Activated T-cell treated with anti-CD3 and anti-CD28 coated beads for 4 hours (primary cell): ENCODE data around the gene TOPAZ1.
A peak's percentile ranks its signal among the peaks of the same experiment; 100 is the strongest.
"Not testable (repeated sequence)": the region's sequence is repeated elsewhere in the genome, so short reads cannot be mapped to it uniquely, and the experiment has no call there.

Experiments
- DNase-seq: peaks from one replicate; pipeline ENCODE4 v3.0.0-alpha.2; 2020

Gene TOPAZ1

GRCh38 chr3:44337248-44337785 is 95.6 kb downstream of the TOPAZ1 start:
- no peak for DNase-seq

GRCh38 chr3:44338010-44338827 is 96.5 kb downstream of the TOPAZ1 start, which contains the start of gene TCAIM:
TCAIM (plus strand) TSS chr3:44338766; CDS start chr3:44354783, 16,017 bp downstream.
- DNase-seq, result peak; percentile 98

DNA sequence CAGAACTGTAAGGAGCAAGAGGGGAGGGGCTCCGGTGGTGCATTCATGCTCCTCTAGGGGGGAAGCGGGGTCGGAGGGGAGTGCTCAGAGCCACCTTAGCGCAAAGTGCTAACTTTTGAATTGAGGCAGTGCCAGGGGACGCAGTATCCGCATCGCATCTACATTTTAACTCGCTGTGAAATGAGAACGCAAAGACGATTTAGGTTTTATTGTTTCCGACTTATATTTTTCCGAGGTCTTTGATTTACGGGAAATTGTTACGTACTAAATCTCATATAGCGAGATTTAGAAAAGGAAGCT is 97.1 kb downstream of the TOPAZ1 start:
- DNase-seq, result no peak

DNA sequence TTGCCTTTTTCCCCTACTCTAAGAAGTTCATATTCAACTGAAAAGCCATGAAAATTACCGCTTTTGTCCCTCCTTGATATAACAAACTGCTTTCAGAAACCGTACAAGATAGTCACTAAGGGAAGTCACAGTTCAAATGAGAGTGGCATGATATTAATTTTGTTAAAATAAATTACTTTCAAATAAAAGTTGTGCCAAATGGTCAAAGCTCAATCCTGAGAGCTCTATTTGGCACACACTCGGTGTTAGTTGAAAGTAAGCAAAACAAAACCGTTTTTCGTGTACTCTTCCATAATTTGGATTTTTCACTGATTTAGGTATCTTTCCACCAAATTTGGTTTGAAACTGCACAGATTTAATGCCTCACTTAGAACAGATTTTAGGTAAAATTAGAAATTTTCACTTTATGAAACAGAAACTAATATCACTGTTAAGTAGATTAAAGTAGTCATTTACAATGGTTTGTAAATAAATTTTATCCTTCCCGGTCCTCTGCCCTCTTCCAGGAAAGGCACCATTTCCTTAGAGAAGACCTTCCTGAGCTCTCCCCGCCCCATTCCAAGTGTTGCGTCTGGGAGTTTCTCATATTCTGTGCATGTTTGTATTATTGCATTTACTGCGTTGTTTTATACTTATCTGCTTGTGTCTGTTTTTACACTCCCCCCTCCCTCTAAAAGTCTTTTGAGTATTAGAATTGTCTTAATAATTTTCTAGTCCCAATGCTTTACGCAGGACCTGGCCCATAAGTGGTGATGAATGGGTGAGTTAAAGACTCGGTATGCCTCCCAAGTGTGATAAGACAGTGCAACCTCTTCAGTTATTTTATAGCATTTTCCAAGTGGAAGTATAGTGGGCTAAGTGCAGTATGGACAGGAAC is 97.7 kb downstream of the TOPAZ1 start:
- no peak for DNase-seq

DNA sequence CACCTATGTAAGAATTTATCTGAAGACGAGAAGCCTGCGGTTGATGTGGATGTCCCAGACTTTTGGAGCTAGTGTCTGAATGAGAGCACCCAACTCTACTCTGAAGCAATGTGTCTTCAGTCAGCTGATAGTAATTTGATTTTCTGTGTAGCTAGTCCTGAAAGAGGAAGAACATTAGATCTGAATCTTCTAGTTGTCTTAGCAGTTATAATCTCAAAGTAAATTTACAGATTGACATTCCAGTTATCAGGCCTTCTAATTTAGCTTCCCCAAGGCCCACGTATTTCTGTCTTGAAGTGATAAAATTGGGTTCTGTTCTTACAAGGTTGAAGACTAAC is 98.3 kb downstream of the TOPAZ1 start:
- no peak for DNase-seq

GRCh38 chr3:44342176-44342790 is 100.6 kb downstream of the TOPAZ1 start:
- DNase-seq, result no peak

- DNase-seq, result no peak
Measured at GRCh38 chr3:44343421-44343820, 101.7 kb downstream of the TOPAZ1 start.

- not testable (repeated sequence) for DNase-seq
Measured at GRCh38 chr3:44346590-44346989, 104.9 kb downstream of the TOPAZ1 start.

DNA sequence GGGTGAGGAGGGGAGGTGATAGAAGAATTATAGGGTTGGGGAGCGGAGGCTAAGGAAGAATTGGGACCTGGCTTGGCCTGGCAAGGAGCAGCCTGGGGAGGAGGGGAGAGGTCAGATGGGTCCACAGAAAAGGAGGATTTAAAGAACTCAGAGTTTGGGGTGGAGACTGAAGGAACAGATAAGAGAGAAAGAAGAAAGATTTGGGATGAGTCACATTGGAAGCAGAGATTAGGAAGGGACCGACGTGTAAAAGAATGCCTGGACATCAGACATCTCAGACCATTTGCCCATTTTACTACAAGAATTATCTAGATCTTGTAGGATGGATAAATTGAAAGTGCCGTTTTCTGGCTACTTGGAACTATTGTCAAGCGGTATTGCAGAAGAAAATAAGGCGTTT is 107.3 kb downstream of the TOPAZ1 start:
- DNase-seq, result no peak

GRCh38 chr3:44353355-44353924 is 111.8 kb downstream of the TOPAZ1 start:
- DNase-seq, result no peak

DNA sequence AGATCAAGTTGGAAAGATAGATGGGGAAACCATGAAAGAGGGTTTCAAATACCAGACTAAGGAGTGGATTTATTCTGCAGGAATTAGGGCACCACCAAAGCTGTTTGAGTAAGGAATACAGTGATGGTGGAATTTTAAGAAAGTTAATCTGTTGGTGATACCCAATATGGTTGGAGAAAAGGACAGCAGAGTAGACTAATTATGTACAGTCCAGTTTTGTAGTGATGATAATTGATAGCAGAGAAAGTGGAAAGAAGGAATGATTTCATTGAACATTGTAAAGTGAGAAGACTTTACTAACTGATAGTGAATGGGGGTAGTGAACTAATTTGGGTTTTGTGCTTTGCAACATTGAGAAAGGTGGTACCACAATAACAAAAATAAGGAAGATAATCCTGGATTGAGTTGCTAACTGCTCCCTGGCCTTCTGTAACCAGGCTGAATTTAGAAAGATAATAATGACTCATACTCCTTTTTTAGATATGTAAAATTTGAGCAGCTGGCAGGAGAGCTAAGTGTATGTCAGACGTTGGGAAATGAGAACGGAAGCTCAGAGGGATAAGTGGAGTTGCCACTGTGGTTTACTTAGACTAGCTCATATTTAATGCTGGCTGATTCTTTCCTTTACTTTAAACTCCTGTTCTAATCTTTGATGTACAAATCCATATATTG is 113.8 kb downstream of the TOPAZ1 start:
- DNase-seq, result no peak

DNA sequence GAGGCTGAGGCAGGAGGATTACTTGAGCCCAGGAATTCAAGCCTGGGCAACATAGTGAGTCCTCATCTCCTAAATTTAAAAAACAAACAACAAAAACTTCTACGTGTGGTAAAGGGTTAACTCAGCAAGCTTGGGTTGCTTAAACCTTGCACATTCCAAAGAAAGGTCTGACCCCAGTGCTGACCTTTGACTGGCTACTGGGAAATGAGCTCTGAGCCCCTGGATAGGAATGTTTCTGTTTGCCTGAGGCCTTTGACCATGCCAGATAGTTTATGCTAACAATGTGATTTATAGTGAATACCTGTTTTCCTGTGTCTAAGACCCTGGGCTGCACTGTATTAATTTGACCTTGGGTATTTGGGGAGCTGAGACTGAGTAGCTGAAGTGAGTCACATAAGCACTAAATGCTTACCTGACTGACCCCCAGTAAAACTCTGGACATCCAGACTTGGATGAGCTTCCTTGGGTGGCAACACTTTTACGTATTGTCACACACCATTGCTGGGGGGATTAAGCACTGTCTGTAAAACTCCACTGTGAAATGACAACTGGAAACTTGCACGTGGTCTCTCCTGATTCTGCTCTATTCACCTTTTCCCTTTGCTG is 117.6 kb downstream of the TOPAZ1 start:
- no peak for DNase-seq

GRCh38 chr3:44363591-44363990 is 121.9 kb downstream of the TOPAZ1 start:
- DNase-seq, result no peak

- no peak for DNase-seq
Measured at GRCh38 chr3:44365952-44366351, 124.3 kb downstream of the TOPAZ1 start.

- no peak for DNase-seq
Measured at GRCh38 chr3:44375450-44375849, 133.8 kb downstream of the TOPAZ1 start.
